AG09319 (cell line): ENCODE data around the gene ULK4.
A peak's percentile ranks its signal among the peaks of the same experiment; 100 is the strongest.
"Not testable (repeated sequence)": the region's sequence is repeated elsewhere in the genome, so short reads cannot be mapped to it uniquely, and the experiment has no call there.

Experiments used
- DNase-seq: peaks from one replicate; pipeline ENCODE4 v3.0.0-alpha.2; 2010; ENCODE audit warnings: low read depth; ENCODE audit errors: extremely low read depth
- TF ChIP-seq, protein P1 (sequence below): IDR thresholded peaks from 2 replicates; pipeline ENCODE4 v1.5.1; 2011; ENCODE audit warnings: low read depth, mild to moderate bottlenecking, inconsistent platforms, low read length, moderate library complexity

Gene ULK4

DNA sequence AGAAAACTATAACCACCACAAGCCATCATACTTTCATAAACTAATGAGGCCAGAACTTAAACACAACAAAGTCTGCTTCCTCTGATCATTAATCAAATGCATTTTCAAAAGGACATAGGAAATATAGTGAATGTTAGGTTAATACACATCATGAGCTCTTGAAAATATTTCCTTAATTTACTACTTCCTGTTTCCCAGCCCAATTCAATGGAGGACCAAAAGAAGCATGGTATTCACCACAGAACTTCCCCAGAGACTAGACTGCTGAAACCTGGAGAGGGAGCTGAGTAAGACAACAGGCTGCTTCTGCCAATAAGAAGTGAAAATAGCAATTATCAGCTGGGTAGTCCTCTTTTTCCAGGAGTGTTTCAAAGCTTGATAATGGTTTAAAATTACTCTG, 250.3 kb downstream of the ULK4 start:
- no peak for DNase-seq
- TF ChIP-seq, protein P1, sequence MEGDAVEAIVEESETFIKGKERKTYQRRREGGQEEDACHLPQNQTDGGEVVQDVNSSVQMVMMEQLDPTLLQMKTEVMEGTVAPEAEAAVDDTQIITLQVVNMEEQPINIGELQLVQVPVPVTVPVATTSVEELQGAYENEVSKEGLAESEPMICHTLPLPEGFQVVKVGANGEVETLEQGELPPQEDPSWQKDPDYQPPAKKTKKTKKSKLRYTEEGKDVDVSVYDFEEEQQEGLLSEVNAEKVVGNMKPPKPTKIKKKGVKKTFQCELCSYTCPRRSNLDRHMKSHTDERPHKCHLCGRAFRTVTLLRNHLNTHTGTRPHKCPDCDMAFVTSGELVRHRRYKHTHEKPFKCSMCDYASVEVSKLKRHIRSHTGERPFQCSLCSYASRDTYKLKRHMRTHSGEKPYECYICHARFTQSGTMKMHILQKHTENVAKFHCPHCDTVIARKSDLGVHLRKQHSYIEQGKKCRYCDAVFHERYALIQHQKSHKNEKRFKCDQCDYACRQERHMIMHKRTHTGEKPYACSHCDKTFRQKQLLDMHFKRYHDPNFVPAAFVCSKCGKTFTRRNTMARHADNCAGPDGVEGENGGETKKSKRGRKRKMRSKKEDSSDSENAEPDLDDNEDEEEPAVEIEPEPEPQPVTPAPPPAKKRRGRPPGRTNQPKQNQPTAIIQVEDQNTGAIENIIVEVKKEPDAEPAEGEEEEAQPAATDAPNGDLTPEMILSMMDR: no peak

- TF ChIP-seq, protein P1: no peak
- peak; percentile 51 for DNase-seq
These were observed 251.1 kb downstream of the ULK4 start for GRCh38 chr3:41710646-41711388.

- DNase-seq: not testable (repeated sequence)
These were observed 252.7 kb downstream of the ULK4 start for GRCh38 chr3:41709213-41709612.

GRCh38 chr3:41708176-41708575, 253.7 kb downstream of the ULK4 start:
- TF ChIP-seq, protein P1: no peak
- DNase-seq: no peak

- DNase-seq: no peak
- TF ChIP-seq, protein P1: no peak
These were observed 256.0 kb downstream of the ULK4 start for GRCh38 chr3:41705893-41706292.

GRCh38 chr3:41701191-41701698, 260.7 kb downstream of the ULK4 start:
- TF ChIP-seq, protein P1: no peak
- DNase-seq: no peak

- DNase-seq: no peak
- TF ChIP-seq, protein P1: no peak
These were observed 261.7 kb downstream of the ULK4 start for GRCh38 chr3:41700155-41700554.

DNA sequence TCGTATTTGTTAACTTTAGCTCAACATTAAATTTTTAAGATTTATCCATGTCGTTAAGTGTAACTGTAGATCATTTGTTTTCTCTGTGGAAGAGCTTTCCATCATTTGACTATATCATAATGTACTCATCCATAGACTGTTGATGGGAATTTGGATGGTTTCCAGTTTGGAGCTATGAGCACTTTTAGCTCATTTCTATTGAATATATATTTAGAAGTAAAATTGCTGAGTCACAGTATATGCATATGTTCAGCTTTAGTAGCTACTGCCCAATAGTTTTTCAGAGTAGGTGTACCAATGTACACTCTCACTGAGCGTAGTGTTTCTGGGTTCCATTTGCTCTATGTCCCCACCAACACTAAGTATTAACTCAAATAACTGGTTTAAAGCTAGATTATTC, 263.0 kb downstream of the ULK4 start:
- TF ChIP-seq, protein P1: no peak
- no peak for DNase-seq
